HG03196 (cell line): ENCODE results near the gene IKBKE.
"Not testable (repeated sequence)": the region's sequence is repeated elsewhere in the genome, so short reads cannot be mapped to it uniquely, and the experiment has no call there.

Experiments used
- ATAC-seq: cut with Tn5 transposase; IDR thresholded peaks from one replicate; pipeline ENCODE4 v1.9.1; 2021; ENCODE audit not compliant: unreplicated experiment

The IKBKE gene

DNA sequence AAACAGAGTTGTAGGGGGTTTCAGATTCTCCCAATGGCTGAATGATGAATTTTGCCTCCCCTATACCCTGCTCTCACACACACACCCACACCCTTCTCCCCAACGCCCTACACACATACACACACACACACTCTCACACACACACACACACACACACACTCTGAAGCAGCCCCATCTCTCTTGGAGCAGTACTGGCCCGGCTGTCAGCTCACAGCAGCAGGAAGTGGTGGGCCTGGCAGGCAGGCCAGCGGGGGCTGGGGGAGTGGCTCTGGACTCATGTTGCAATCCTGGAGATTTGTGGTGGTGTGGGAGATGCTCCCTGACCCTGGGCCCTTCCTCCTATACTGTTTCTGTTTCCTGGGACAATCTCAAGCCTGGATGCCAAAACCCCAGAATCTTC is 2.2 kb downstream of the IKBKE start:
- no peak for ATAC-seq

DNA sequence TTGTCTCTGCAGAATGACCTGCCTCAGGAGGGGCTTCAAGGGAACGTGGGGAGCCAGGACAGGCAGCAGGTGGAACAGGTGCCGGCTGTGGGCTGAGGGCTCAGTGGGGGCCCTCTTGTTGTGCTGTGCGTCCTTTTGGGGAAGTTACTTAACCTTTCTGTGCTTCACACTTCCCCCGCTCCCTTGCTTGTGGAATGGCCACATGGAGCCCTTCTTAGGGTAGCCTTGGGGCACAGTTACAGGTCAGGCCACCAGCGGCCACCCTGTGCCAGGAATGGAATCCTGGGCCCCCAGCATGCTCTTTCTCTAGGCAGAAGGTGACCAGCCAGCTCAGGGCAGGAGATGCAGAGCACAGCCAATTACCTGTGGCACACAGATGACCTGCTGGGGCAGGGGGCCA is 2.6 kb downstream of the IKBKE start:
- ATAC-seq: no peak

GRCh38 chr1:206476058-206476457 is 5.8 kb downstream of the IKBKE start:
- no peak for ATAC-seq

GRCh38 chr1:206476591-206476990 is 6.3 kb downstream of the IKBKE start:
- ATAC-seq: no peak

DNA sequence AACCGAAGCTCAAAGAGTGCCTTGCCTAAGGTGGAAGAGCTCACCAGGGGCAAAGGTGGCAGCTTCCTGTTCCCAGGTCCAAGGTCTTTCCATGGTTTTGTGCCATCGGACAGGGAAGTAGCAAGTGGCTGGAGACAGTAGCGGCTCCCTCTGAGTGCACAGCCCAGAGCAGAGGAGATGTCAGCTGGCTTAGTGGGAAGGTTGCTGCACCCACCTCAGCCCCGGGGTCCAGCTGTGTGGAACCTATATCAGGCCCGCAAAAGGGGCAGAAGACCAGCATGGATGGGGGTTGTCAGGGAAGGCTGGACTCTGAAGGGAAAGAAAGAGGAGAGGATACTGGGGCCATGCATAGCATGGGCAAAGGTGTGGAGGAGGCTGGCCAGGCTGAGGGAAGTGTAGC is 6.8 kb downstream of the IKBKE start:
- no peak for ATAC-seq

DNA sequence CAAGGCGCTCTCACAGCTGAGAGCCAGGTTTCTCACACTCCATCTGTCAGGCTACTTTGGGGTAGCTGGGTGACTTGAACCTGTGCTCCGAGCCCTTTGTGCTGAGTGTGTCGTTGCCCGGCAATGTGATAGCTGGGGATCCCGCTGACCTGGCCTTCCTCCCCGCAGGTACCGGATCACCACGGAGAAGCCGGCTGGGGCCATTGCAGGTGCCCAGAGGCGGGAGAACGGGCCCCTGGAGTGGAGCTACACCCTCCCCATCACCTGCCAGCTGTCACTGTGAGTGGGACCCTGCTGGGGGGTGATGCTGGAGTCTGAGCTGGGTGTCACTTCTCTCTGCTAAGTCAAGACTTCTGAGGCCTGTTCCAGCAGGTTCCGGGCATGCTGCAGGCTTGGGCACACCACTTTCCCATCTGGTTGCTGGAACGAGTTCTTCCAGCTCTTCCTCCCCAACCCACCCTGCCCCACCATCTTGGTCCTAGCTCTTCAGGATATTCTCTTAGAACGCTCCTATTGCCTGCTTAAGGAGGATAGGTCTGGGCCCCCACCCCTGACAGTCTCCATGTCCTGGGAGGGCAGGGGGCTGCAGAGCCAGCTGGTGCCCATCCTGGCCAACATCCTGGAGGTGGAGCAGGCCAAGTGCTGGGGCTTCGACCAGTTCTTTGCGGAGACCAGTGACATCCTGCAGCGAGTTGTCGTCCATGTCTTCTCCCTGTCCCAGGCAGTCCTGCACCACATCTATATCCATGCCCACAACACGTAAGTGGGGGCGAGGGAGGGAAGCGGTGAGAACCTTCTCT is 7.5 kb downstream of the IKBKE start:
- no peak for ATAC-seq

DNA sequence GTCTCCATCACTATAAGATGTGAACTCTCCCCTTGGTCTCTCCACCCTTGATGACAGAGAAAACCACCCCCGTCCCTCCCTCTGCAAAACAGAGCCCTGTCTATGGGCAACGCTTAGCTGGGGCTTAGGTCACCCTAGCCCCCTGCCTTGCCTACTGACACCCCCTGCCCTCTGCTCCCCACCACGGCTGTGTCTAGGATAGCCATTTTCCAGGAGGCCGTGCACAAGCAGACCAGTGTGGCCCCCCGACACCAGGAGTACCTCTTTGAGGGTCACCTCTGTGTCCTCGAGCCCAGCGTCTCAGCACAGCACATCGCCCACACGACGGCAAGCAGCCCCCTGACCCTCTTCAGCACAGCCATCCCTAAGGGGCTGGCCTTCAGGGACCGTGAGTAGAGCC is 8.5 kb downstream of the IKBKE start:
- no peak for ATAC-seq

GRCh38 chr1:206479183-206480125 is 9.2 kb downstream of the IKBKE start:
- ATAC-seq: no peak

DNA sequence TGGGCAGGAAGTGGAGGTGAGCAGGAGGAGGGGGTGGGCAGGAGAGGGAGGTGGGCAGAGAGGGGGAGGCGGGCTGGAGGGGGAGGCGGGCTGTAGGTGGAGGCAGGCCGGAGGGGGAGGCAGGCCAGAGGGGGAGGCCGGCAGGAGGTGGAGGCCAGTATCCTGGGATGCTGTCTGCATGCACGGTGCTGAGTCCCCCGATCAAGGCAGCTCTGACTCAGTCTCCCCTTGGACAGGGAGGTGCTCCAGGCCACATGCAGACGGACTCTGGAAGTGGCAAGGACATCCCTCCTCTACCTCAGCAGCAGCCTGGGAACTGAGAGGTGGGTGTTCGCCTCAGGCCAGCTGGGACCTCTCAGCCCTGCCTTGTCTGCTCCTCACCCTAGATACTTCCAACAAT is 9.9 kb downstream of the IKBKE start:
- no peak for ATAC-seq

DNA sequence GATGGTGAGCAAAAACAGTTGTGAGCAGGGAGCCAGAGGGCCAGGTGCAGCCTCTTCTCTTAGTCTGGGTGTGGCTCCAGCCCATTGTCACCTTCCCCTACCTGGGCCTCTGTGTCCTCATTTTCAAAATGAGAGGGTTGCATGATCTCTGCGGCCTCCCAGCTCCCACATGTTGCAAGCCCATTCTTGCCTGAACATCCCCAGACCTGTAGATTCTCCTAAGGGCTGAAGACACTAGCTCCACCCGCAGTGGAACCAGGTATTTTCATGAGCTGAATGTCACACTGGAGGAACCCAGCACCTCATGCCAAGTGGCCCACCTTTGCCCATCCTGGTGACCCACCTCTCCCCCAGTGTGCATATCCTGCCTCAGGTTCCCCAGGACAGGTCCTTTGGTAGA is 12.3 kb downstream of the IKBKE start:
- no peak for ATAC-seq

DNA sequence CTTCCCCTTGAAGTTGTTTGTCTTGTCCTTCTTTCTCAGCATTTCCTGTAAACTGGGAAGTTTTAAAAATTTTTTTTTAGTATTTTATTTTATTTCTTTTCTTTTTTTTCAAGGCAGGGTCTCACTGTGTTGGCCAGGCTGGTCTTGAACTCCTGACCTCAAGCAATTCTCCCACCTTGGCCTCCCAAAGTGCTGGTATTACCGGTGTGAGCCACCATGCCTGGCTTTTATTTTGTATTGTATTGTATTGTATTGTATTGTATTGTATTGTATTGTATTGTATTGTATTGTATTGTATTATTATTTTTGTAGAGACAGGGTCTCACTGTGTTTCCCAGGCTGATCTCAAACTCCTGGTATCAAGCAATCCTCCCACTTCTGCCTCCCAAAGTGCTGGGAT is 13.6 kb downstream of the IKBKE start:
- ATAC-seq: not testable (repeated sequence)

- ATAC-seq: no peak
Observed at GRCh38 chr1:206484901-206485300, 14.6 kb downstream of the IKBKE start.

GRCh38 chr1:206486995-206487788 is 16.9 kb downstream of the IKBKE start:
- no peak for ATAC-seq

- ATAC-seq: no peak
Observed at GRCh38 chr1:206487970-206488369, 17.7 kb downstream of the IKBKE start.

DNA sequence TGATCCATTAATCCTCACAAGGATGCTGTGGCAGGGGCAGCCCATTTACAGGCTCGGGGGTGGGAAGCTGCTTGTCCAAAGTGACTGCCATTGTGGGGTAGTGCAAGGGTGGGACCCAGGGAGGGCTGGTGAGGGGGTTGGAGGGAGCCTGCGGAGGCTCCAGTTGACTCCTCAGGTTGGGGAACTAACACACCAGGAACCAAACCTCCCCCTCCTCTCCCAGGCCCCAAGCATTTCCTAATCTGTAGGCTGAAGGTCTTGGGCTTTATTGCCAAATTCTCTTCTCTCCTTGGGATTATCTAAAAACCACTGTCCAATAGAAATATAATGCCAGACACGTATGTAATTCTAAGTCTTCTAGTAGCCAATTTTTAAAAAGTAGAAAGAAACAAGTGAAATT is 18.2 kb downstream of the IKBKE start:
- no peak for ATAC-seq

- no peak for ATAC-seq
Observed at GRCh38 chr1:206489980-206490770, 19.9 kb downstream of the IKBKE start.

- ATAC-seq: no peak
Observed at GRCh38 chr1:206490771-206491405, 20.6 kb downstream of the IKBKE start.

- ATAC-seq: no peak
Observed at GRCh38 chr1:206491616-206492015, 21.3 kb downstream of the IKBKE start.

DNA sequence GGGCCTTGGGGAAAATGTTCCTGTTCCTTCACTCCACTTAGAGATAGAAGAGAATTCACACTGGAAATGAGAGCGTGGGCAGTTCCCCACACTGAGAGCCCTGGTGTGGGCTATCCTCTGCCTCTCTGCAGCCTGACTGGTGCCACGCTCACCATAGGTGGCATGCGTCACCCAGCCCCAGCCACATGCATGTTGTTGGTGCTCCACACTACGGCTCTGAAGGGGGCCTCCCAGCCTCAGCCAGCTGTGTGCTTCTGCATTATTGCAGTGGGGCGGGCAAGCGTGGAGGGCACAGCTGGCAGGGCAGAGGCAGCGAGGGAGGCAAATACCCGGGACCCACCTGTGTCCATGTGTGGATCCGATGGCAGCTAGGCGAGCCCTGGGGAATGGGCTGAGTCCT is 22.3 kb downstream of the IKBKE start:
- no peak for ATAC-seq

DNA sequence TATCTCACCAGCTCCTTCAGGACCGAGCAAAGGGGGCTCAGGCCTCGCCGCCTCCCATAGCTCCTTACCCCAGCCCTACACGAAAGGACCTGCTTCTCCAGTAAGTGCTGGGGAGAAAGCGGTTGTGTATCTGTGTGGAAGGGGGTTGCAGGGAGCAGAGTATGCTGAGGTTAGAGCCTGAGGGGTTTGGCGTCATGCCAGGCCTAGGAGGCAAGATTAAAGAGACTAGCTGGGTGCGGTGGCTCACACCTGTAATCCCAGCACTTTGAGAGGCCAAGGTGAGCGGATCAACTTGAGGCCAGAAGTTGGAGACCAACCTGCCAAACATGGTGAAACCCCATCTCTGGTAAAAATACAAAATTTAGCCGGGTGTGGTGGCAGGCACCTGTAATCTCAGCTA is 23.0 kb downstream of the IKBKE start:
- no peak for ATAC-seq
